GM23338 (cell line): Measurements from ENCODE around the gene SLC16A9. TPM values are rescaled to one million over a fixed set of nuclear protein-coding genes. Genes with fewer than 3 reads are reported as not detected.

Experiments used
- ATAC-seq: fragments of 200-7000 bp; cut with Tn5 transposase; 3 replicates; pipeline ENCODE4 v1.9.1; 2020
- DNase-seq: peaks from one replicate; pipeline ENCODE4 v3.0.0-alpha.2; 2015; ENCODE audit warnings: low spot score
- H2AFZ ChIP-seq: fragments of 200-600 bp; sonication (generic); 2 replicates; pipeline ENCODE4 v1.8.0; 2016; ENCODE audit warnings: antibody characterized with exemption, mild to moderate bottlenecking, moderate library complexity
- H3F3A ChIP-seq: fragments of 200-600 bp; sonication (generic); replicated peaks from 2 replicates; pipeline ENCODE4 v1.8.0; 2017; ENCODE audit warnings: antibody characterized with exemption, mixed run types, low read depth
- H3K27ac ChIP-seq: fragments of 200-600 bp; sonication (generic); 2 replicates; pipeline ENCODE4 v1.6.1; 2016; ENCODE audit warnings: low read depth
- H3K27me3 ChIP-seq: fragments of 200-600 bp; sonication (generic); 2 replicates; pipeline ENCODE4 v1.8.0; 2016; ENCODE audit warnings: mild to moderate bottlenecking, mixed run types, moderate library complexity; ENCODE audit not compliant: insufficient read depth
- H3K36me3 ChIP-seq: fragments of 200-600 bp; sonication (generic); 2 replicates; pipeline ENCODE4 v1.8.0; 2016; ENCODE audit warnings: mild to moderate bottlenecking; ENCODE audit not compliant: insufficient read depth
- H3K4me1 ChIP-seq: fragments of 200-600 bp; sonication (generic); 2 replicates; pipeline ENCODE4 v1.8.0; 2016; ENCODE audit warnings: mild to moderate bottlenecking, moderate library complexity; ENCODE audit not compliant: insufficient read depth
- H3K4me2 ChIP-seq: fragments of 200-600 bp; sonication (generic); 2 replicates; pipeline ENCODE4 v1.7.1; 2017; ENCODE audit warnings: mixed run types
- H3K4me3 ChIP-seq: fragments of 200-600 bp; sonication (generic); 2 replicates; pipeline ENCODE4 v1.6.1; 2016; ENCODE audit warnings: mixed run types
- H3K79me2 ChIP-seq: fragments of 200-600 bp; sonication (generic); replicated peaks from 2 replicates; pipeline ENCODE4 v1.8.0; 2017; ENCODE audit warnings: mild to moderate bottlenecking; ENCODE audit not compliant: insufficient read depth
- H3K9me2 ChIP-seq: fragments of 200-600 bp; sonication (generic); 2 replicates; pipeline ENCODE4 v1.8.0; 2017; ENCODE audit not compliant: insufficient read depth
- H4K20me1 ChIP-seq: fragments of 200-600 bp; sonication (generic); replicated peaks from 2 replicates; pipeline ENCODE4 v1.8.0; 2017; ENCODE audit warnings: mild to moderate bottlenecking; ENCODE audit not compliant: insufficient read depth
- H3K27ac Mint-ChIP-seq: 2 replicates; pipeline ENCODE4 v1.8.0; 2020; ENCODE audit warnings: inconsistent platforms, mild to moderate bottlenecking, moderate library complexity, mixed read lengths
- H3K27me3 Mint-ChIP-seq: 3 replicates; pipeline ENCODE4 v1.8.0; 2022; ENCODE audit warnings: low read depth, mild to moderate bottlenecking, moderate library complexity, mixed read lengths, inconsistent platforms; ENCODE audit not compliant: insufficient read depth, poor library complexity
- H3K36me3 Mint-ChIP-seq: 3 replicates; pipeline ENCODE4 v1.8.0; 2021; ENCODE audit warnings: low read depth, mild to moderate bottlenecking, inconsistent platforms, moderate library complexity, mixed read lengths
- H3K4me1 Mint-ChIP-seq: 3 replicates; pipeline ENCODE4 v1.8.0; 2020; ENCODE audit warnings: mild to moderate bottlenecking, inconsistent platforms, mixed read lengths
- H3K4me3 Mint-ChIP-seq: 3 replicates; pipeline ENCODE4 v1.8.0; 2021; ENCODE audit warnings: moderate library complexity, mild to moderate bottlenecking, inconsistent platforms, mixed read lengths
- H3K9me3 Mint-ChIP-seq: 3 replicates; pipeline ENCODE4 v1.8.0; 2020; ENCODE audit warnings: moderate library complexity, mild to moderate bottlenecking, inconsistent platforms, mixed read lengths
- CREB1 ChIP-seq: fragments of 250-450 bp; sonication (Bioruptor Pico); IDR thresholded peaks from 2 replicates; pipeline ENCODE4 v1.5.0; 2020; ENCODE audit warnings: low read depth, mild to moderate bottlenecking, moderate library complexity
- JUNB ChIP-seq: IDR thresholded peaks from one replicate; pipeline ENCODE4 v1.6.1; 2016; ENCODE audit warnings: antibody characterized with exemption; ENCODE audit not compliant: unreplicated experiment
- STAT1 ChIP-seq: IDR thresholded peaks from one replicate; pipeline ENCODE4 v1.6.1; 2016; ENCODE audit warnings: antibody characterized with exemption; ENCODE audit not compliant: unreplicated experiment
- ZNF331 ChIP-seq: fragments of 250-450 bp; sonication (Bioruptor Pico); IDR thresholded peaks from 2 replicates; pipeline ENCODE4 v1.5.0; 2020; ENCODE audit warnings: low read depth, mild to moderate bottlenecking, moderate library complexity
- polyA plus RNA-seq: library from polyadenylated mRNA; unstranded; fragments of >200 nt; fragmentation: Nextera tagmentation; extraction: Ambion mirVana; gene quantifications from 2 replicates; pipeline ENCODE4 v1.2.1, GENCODE V29; 2016
- total RNA-seq: library from RNA; depleted of rRNA; stranded (reverse); fragments of >200 nt; shearing (Covaris generic); gene quantifications from 2 replicates; pipeline ENCODE4 v1.2.3, GENCODE V29; 2014
- TF ChIP-seq, protein P1 (sequence below): fragments of 250-450 bp; sonication (Bioruptor Pico); IDR thresholded peaks from 2 replicates; pipeline ENCODE4 v1.5.0; 2020; ENCODE audit warnings: mild to moderate bottlenecking, moderate library complexity

SLC16A9 gene
- total and polyA plus RNA-seq, 2 experiments from 2014 or later: 6.5 to 11.4 TPM

DNA sequence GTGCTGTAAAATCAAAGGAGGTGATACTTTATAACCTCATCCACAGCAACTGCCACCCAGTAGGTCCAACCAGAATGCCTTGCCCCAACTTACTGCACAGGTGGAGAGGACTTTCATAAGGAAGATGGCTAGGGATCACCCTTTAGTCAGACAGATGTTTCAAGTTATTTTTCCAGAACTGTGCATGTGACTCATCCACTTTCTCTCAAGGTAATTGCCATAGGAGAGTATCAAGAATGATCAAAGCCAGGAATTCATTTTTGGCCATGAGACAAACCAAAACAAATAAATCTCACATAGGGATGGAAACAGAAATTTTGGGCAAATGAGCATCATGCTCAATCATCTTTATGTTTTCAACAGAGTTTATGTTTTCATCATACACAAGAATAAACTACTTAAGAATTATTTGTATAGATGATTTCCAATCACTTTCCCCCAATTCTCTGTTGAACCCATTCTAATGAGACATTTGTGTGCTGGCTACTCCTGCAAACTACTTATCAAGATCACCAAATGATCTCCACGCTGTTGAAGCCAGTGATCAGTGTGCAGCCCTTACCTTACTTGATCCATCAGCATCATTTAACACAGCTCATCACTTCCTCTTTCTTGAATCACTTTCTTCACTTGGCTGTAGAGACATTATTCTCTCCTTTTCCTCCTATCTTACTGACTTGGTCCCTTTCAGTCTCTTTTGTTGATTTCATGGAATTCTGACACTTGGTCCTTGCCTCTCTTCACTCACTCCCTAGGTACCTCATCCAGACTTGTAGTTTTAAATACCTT is 74.0 kb downstream of the SLC16A9 start (continued):
- TF ChIP-seq, protein P1, sequence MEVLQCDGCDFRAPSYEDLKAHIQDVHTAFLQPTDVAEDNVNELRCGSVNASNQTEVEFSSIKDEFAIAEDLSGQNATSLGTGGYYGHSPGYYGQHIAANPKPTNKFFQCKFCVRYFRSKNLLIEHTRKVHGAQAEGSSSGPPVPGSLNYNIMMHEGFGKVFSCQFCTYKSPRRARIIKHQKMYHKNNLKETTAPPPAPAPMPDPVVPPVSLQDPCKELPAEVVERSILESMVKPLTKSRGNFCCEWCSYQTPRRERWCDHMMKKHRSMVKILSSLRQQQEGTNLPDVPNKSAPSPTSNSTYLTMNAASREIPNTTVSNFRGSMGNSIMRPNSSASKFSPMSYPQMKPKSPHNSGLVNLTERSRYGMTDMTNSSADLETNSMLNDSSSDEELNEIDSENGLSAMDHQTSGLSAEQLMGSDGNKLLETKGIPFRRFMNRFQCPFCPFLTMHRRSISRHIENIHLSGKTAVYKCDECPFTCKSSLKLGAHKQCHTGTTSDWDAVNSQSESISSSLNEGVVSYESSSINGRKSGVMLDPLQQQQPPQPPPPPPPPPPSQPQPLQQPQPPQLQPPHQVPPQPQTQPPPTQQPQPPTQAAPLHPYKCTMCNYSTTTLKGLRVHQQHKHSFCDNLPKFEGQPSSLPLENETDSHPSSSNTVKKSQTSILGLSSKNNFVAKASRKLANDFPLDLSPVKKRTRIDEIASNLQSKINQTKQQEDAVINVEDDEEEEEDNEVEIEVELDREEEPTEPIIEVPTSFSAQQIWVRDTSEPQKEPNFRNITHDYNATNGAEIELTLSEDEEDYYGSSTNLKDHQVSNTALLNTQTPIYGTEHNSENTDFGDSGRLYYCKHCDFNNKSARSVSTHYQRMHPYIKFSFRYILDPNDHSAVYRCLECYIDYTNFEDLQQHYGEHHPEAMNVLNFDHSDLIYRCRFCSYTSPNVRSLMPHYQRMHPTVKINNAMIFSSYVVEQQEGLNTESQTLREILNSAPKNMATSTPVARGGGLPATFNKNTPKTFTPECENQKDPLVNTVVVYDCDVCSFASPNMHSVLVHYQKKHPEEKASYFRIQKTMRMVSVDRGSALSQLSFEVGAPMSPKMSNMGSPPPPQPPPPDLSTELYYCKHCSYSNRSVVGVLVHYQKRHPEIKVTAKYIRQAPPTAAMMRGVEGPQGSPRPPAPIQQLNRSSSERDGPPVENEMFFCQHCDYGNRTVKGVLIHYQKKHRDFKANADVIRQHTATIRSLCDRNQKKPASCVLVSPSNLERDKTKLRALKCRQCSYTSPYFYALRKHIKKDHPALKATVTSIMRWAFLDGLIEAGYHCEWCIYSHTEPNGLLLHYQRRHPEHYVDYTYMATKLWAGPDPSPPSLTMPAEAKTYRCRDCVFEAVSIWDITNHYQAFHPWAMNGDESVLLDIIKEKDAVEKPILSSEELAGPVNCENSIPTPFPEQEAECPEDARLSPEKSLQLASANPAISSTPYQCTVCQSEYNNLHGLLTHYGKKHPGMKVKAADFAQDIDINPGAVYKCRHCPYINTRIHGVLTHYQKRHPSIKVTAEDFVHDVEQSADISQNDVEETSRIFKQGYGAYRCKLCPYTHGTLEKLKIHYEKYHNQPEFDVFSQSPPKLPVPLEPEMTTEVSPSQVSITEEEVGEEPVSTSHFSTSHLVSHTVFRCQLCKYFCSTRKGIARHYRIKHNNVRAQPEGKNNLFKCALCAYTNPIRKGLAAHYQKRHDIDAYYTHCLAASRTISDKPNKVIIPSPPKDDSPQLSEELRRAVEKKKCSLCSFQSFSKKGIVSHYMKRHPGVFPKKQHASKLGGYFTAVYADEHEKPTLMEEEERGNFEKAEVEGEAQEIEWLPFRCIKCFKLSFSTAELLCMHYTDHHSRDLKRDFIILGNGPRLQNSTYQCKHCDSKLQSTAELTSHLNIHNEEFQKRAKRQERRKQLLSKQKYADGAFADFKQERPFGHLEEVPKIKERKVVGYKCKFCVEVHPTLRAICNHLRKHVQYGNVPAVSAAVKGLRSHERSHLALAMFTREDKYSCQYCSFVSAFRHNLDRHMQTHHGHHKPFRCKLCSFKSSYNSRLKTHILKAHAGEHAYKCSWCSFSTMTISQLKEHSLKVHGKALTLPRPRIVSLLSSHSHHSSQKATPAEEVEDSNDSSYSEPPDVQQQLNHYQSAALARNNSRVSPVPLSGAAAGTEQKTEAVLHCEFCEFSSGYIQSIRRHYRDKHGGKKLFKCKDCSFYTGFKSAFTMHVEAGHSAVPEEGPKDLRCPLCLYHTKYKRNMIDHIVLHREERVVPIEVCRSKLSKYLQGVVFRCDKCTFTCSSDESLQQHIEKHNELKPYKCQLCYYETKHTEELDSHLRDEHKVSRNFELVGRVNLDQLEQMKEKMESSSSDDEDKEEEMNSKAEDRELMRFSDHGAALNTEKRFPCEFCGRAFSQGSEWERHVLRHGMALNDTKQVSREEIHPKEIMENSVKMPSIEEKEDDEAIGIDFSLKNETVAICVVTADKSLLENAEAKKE (CRISPR knock-in tag): no peak
- TF ChIP-seq CREB1: no peak

DNA sequence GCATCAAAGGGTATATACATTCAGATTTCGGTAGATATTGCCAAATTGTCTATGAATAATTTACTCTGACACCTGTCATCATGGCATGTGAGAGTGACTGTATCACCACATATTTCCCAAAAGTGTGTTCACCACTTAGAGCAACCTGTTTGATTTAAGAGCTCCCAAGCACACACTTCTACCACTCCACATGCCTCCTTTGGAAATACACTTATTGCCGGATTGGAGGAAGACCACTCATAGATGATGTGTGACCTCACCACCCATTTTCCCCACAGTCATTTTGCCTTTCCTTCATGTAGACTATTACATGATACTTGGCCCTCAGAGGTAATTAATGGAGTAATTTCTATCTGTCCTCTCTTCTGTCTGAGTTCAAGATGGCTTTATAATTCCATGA is 75.5 kb downstream of the SLC16A9 start:
- H3K27me3 ChIP-seq: no peaks in the 10 kb centered on the region
- Mint-ChIP-seq H3K9me3 (peaks cover 15% of the 10 kb centered on the region), H3K27ac (no peak overlapping the region), H3K4me3 (no peak overlapping the region), H3K36me3 (peaks cover 9% of the 10 kb centered on the region; the same call in 2 of the 3 replicates), H3K27me3 (no peaks in the 10 kb centered on the region), H3K4me1 (peaks cover 3% of the 10 kb centered on the region; the same call in 2 of the 3 replicates)
- H3K4me1 ChIP-seq: no peaks in the 10 kb centered on the region
- H3K4me3 ChIP-seq: no peak overlapping the region
- DNase-seq (no peak), ATAC-seq (no peak)
- TF ChIP-seq STAT1: no peak
- no peak for TF ChIP-seq JUNB
- no peak for TF ChIP-seq CREB1
- TF ChIP-seq, protein P1 (CRISPR knock-in tag): no peak
- TF ChIP-seq ZNF331 (CRISPR knock-in tag): no peak
- no peaks in the 10 kb centered on the region for H3F3A ChIP-seq
- 0 out of 2 replicates have a peak, but pooled peaks cover 5% of the 10 kb centered on the region for H3K36me3 ChIP-seq
- no peak overlapping the region for H2AFZ ChIP-seq
- H3K9me2 ChIP-seq: 0 out of 2 replicates have a peak, but pooled peaks cover 6% of the 10 kb centered on the region
- H3K79me2 ChIP-seq: no peaks in the 10 kb centered on the region
- no peak overlapping the region for H3K4me2 ChIP-seq
- no peak overlapping the region for H3K27ac ChIP-seq
- H4K20me1 ChIP-seq: no peaks in the 10 kb centered on the region
